ENCODE measurements around the gene NR0B2. TPM values are rescaled to one million over a fixed set of nuclear protein-coding genes. Genes with fewer than 3 reads are reported as not detected.

NR0B2 gene
- total and polyA plus RNA-seq, 10 of the 15 experiments (the other 5 are each of a cell fraction or from before 2014, with no cell fraction given), result not detected

DNA sequence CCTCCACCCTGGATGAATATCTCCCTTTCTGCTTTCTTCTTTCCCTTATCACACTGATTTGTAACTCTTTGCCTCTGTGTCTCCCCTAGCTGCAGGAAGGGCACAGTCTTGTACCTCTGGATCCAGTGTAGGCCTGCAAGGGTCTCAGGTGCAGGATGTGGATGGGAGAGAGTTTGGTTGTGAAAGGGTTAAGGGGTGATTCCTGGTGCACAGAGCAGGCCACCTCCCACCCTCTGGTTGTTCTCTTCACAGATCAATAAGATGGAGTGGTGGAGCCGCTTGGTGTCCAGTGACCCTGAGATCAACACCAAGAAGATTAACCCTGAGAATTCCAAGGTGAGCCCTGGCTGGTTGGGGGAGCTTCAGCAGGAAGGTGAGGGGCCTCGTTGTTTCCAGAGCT is 31.4 kb upstream of the NR0B2 start (continued):
- no peak for TF ChIP-seq CREB1 (IDR thresholded peaks at IDR 0.05; ENCODE audit: low read depth)
- no peak for TF ChIP-seq SMARCA5 (IDR thresholded peaks at IDR 0.05)
- TF ChIP-seq TBL1XR1 (IDR thresholded peaks at IDR 0.05; ENCODE audit: low read depth, low read length), result no peak
- TF ChIP-seq EED (IDR thresholded peaks at IDR 0.05; ENCODE audit: low read depth), result no peak

DNA sequence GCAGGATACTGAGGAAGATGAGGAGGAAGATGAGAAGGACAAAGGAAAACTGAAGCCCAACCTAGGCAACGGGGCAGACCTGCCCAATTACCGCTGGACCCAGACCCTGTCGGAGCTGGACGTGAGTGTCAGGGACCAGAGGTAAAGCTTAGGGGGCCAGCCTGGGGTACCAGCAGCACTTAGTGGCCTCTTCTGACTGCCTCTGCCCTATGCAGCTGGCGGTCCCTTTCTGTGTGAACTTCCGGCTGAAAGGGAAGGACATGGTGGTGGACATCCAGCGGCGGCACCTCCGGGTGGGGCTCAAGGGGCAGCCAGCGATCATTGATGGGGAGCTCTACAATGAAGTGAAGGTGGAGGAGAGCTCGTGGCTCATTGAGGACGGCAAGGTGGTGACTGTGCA is 28.9 kb upstream of the NR0B2 start:
- in situ Hi-C loops (cut with MboI) (no loop called here), intact Hi-C loops (cut with micrococcal nuclease; ENCODE audit: unreplicated experiment) (no loop called here)
- H3K9ac ChIP-seq (ENCODE audit: control insufficient read depth, insufficient read depth, low read length), result no peak overlapping the region
- no peak overlapping the region for H3K27ac ChIP-seq (ENCODE audit: control insufficient read depth, insufficient read depth)
- FAIRE-seq (no peak), ATAC-seq (no peak), DNase-seq (ENCODE audit: low read depth, low spot score) (no peak)
- H4K20me1 ChIP-seq (ENCODE audit: control insufficient read depth, insufficient read depth), result no peaks in the 10 kb centered on the region; the same call in 1 of the 2 replicates
- H3K27me3 ChIP-seq (replicated peaks in 1 of 2; ENCODE audit: control insufficient read depth in 2 of 2, insufficient read depth in 2 of 2, low read length in 1 of 2), result no peaks in the 10 kb centered on the region
- peaks cover 2% of the 10 kb centered on the region; the same call in 1 of the 2 replicates for H3K79me2 ChIP-seq (ENCODE audit: control insufficient read depth, insufficient read depth, low read length)
- H3K4me3 ChIP-seq, result no peak overlapping the region
- BruUV-seq (replicated peaks), result no TSS peak
- no peaks in the 10 kb centered on the region for H3K4me1 ChIP-seq (ENCODE audit: control insufficient read depth, insufficient read depth, low read length)
- CTCF ChIA-PET, result no interaction called here
- H3K36me3 ChIP-seq (ENCODE audit: control insufficient read depth in 2 of 2, insufficient read depth in 2 of 2, low read length in 1 of 2), result peaks cover 15 to 35% of the 10 kb centered on the region in 2 experiments
- WGBS (ENCODE audit: insufficient coverage, insufficient replicate concordance, low lambda C conversion rate, missing lambda C conversion rate), result 94% methylated on average over 12 of the region's 12 CpGs
- H3K4me2 ChIP-seq (ENCODE audit: control insufficient read depth, insufficient read depth), result no peak overlapping the region
- H3K9me3 ChIP-seq (replicated peaks; ENCODE audit: control insufficient read depth, insufficient read depth, low read length), result no peaks in the 10 kb centered on the region
- no peak overlapping the region for H2AFZ ChIP-seq (ENCODE audit: control insufficient read depth, low read depth, low read length)
- SMC1A ChIA-PET (ENCODE audit: uncharacterized antibody, unreplicated experiment), result no interaction called here
- POLR2A ChIA-PET, result no interaction called here
- RAD21 ChIA-PET (ENCODE audit: unreplicated experiment), result no interaction called here
- TF ChIP-seq NFXL1 (IDR thresholded peaks at IDR 0.05; ENCODE audit: borderline replicate concordance), result no peak
- TF ChIP-seq RELA (IDR thresholded peaks at IDR 0.05; ENCODE audit: borderline replicate concordance, partially characterized antibody), result no peak
- TF ChIP-seq NBN (IDR thresholded peaks at IDR 0.05), result no peak
- TF ChIP-seq, protein P1, sequence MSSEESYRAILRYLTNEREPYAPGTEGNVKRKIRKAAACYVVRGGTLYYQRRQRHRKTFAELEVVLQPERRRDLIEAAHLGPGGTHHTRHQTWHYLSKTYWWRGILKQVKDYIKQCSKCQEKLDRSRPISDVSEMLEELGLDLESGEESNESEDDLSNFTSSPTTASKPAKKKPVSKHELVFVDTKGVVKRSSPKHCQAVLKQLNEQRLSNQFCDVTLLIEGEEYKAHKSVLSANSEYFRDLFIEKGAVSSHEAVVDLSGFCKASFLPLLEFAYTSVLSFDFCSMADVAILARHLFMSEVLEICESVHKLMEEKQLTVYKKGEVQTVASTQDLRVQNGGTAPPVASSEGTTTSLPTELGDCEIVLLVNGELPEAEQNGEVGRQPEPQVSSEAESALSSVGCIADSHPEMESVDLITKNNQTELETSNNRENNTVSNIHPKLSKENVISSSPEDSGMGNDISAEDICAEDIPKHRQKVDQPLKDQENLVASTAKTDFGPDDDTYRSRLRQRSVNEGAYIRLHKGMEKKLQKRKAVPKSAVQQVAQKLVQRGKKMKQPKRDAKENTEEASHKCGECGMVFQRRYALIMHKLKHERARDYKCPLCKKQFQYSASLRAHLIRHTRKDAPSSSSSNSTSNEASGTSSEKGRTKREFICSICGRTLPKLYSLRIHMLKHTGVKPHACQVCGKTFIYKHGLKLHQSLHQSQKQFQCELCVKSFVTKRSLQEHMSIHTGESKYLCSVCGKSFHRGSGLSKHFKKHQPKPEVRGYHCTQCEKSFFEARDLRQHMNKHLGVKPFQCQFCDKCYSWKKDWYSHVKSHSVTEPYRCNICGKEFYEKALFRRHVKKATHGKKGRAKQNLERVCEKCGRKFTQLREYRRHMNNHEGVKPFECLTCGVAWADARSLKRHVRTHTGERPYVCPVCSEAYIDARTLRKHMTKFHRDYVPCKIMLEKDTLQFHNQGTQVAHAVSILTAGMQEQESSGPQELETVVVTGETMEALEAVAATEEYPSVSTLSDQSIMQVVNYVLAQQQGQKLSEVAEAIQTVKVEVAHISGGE (CRISPR knock-in tag; IDR thresholded peaks at IDR 0.05), result no peak
- no peak for TF ChIP-seq JUNB (IDR thresholded peaks at IDR 0.05)
